GM23248 (cell line): ENCODE measurements around the gene GRAP2.

Experiments used
- EZH2 ChIP-seq: fragments of 200-600 bp; sonication (generic); IDR thresholded peaks from 2 replicates; pipeline ENCODE4 v1.6.1; 2018; ENCODE audit warnings: antibody characterized with exemption, mild to moderate bottlenecking; ENCODE audit not compliant: insufficient read depth, poor library complexity, severe bottlenecking
- EZH2phosphoT487 ChIP-seq: fragments of 200-600 bp; sonication (generic); IDR thresholded peaks from 2 replicates; pipeline ENCODE4 v1.6.1; 2018; ENCODE audit warnings: antibody characterized with exemption, moderate library complexity, mild to moderate bottlenecking, low read depth; ENCODE audit not compliant: insufficient read depth

- no peak for TF ChIP-seq EZH2
- TF ChIP-seq EZH2phosphoT487: no peak
These were observed 29.7 kb upstream of the GRAP2 start for GRCh38 chr22:39871008-39871798.
